Stimulated activated CD4-positive, alpha-beta T cell treated with anti-CD3 and anti-CD28 coated beads, Interleukin-2, amount 100 ng/mL, for 24 hours (primary cell): ENCODE results near the gene ACKR3.

ENCODE experiments used
- DNase-seq, 2 donors: peaks; one replicate each; pipeline ENCODE4 v3.0.0-alpha.2; 2020

Gene ACKR3

GRCh38 chr2:236587861-236588815 lies 18.5 kb downstream of the ACKR3 start:
- DNase-seq: no peak

GRCh38 chr2:236588932-236589592 lies 19.4 kb downstream of the ACKR3 start:
- no peak for DNase-seq

GRCh38 chr2:236590846-236591245 lies 21.2 kb downstream of the ACKR3 start:
- no peak for DNase-seq

- DNase-seq: no peak
Measured at GRCh38 chr2:236592821-236593220, 23.2 kb downstream of the ACKR3 start.

GRCh38 chr2:236593531-236593930 lies 23.9 kb downstream of the ACKR3 start:
- no peak for DNase-seq

- DNase-seq: no peak
Measured at GRCh38 chr2:236593956-236594355, 24.3 kb downstream of the ACKR3 start.

GRCh38 chr2:236597629-236598028 lies 28.0 kb downstream of the ACKR3 start:
- no peak for DNase-seq

GRCh38 chr2:236599059-236599458 lies 29.4 kb downstream of the ACKR3 start:
- no peak for DNase-seq

- no peak for DNase-seq
Measured at GRCh38 chr2:236600158-236600557, 30.5 kb downstream of the ACKR3 start.

GRCh38 chr2:236600892-236601291 lies 31.3 kb downstream of the ACKR3 start:
- DNase-seq: no peak

GRCh38 chr2:236601316-236602202 lies 31.9 kb downstream of the ACKR3 start:
- DNase-seq: no peak

- DNase-seq: no peak
Measured at GRCh38 chr2:236602678-236603077, 33.1 kb downstream of the ACKR3 start.

GRCh38 chr2:236603361-236604015 lies 33.9 kb downstream of the ACKR3 start:
- no peak for DNase-seq

- no peak for DNase-seq
Measured at GRCh38 chr2:236604575-236605344, 35.1 kb downstream of the ACKR3 start.

- DNase-seq: no peak
Measured at GRCh38 chr2:236605345-236605734, 35.7 kb downstream of the ACKR3 start.

GRCh38 chr2:236606023-236606422 lies 36.4 kb downstream of the ACKR3 start:
- DNase-seq: no peak

GRCh38 chr2:236607471-236608187 lies 38.0 kb downstream of the ACKR3 start:
- no peak for DNase-seq

- DNase-seq: no peak
Measured at GRCh38 chr2:236608188-236608525, 38.5 kb downstream of the ACKR3 start.

GRCh38 chr2:236608710-236609109 lies 39.1 kb downstream of the ACKR3 start:
- DNase-seq: no peak

GRCh38 chr2:236610991-236611821 lies 41.6 kb downstream of the ACKR3 start:
- DNase-seq: no peak
